Left cardiac atrium (tissue), 4 donors: ENCODE data around the gene YTHDF1. TPM values are rescaled to one million over a fixed set of nuclear protein-coding genes. Genes with fewer than 3 reads are reported as not detected.

Experiments
- ATAC-seq, 2 donors: fragments of 200-7000 bp; cut with Tn5 transposase; one replicate each; pipeline ENCODE4 v1.9.1; 2020; ENCODE audit warnings: mild to moderate bottlenecking in 2 of 2, moderate library complexity in 2 of 2
- DNase-seq: peaks from one replicate; pipeline ENCODE4 v3.0.0-alpha.2; 2020
- intact Hi-C, 2 donors: fragments of 100-400 bp; cut with DNase I; formaldehyde crosslinking; loops; one replicate each; pipeline versions ENCODE4 v1.14.1 to v1.15.1; 2022 to 2023
- microRNA-seq, 2 donors: library from miRNA; unstranded; fragments of <30 nt; microRNA quantifications; one replicate each; pipeline ENCODE4 v1.2.0, GENCODE V29; 2020
- total RNA-seq, 2 donors: library from RNA; stranded (reverse); fragmentation: NEBNext Ultra II Directional; extraction: Animal tissue kit (Norgen Biotek cat#: 25700); gene quantifications; one replicate each; pipeline ENCODE4 v1.2.1, GENCODE V29; 2021
- donor health status: DM: no; HTN: yes; CAD: no.
- donor health status: DM: no; HTN: yes; CAD: no; lungs with severe emphysema.
- donor health status: DM: yes; HTN: yes; CAD: no.
- donor health status: Dilated cardiomyopathy.

The YTHDF1 gene
- total RNA-seq, 2 donors from 2014 or later: 19.3 to 29.9 TPM

GRCh38 chr20:63153254-63154221 lies 62.4 kb downstream of the YTHDF1 start:
- no peak for DNase-seq
- ATAC-seq: no peak
- intact Hi-C loops: no loop called here

GRCh38 chr20:63152322-63153253 lies 63.3 kb downstream of the YTHDF1 start:
- DNase-seq (no peak), ATAC-seq (no peak)
- intact Hi-C loops: no loop called here

- ATAC-seq (no peak), DNase-seq (peak; percentile 32)
- intact Hi-C loops: no loop called here
Measured at GRCh38 chr20:63151554-63152321, 64.2 kb downstream of the YTHDF1 start.

- intact Hi-C loops: no loop called here
- no peak for DNase-seq
- no peak for ATAC-seq
Measured at GRCh38 chr20:63150911-63151531, 64.9 kb downstream of the YTHDF1 start.

- no peak for ATAC-seq
- DNase-seq: no peak
- intact Hi-C loops: no loop called here
Measured at GRCh38 chr20:63150391-63150898, 65.5 kb downstream of the YTHDF1 start.

GRCh38 chr20:63149531-63150192 lies 66.3 kb downstream of the YTHDF1 start:
- intact Hi-C loops: no loop called here
- DNase-seq: no peak
- ATAC-seq: peak in 1 of 2 donors; percentile 12

GRCh38 chr20:63148696-63149095 lies 67.2 kb downstream of the YTHDF1 start:
- intact Hi-C loops: no loop called here
- no peak for DNase-seq

GRCh38 chr20:63147532-63147931 lies 68.4 kb downstream of the YTHDF1 start:
- DNase-seq (no peak), ATAC-seq (no peak)
- intact Hi-C loops: no loop called here

More at GRCh38 chr20:63148696-63149095, 67.2 kb downstream of the YTHDF1 start:
- ATAC-seq: no peak

Small RNAs within 50 kb of the gene (microRNA-seq; reads per million reads assigned to microRNA genes)
- gene MIR124-3: 0 reads per million in 2 donors
- gene MIR3196: 0 reads per million in 2 donors

Other genes with a start within 250 kb of the YTHDF1 start
- not detected for gene BHLHE23, start 209.2 kb downstream of the YTHDF1 start, total RNA-seq
- under 1 TPM in 1 of 2 donors, not detected in 1; 0.94 TPM for gene BIRC7, start 19.8 kb upstream of the YTHDF1 start, total RNA-seq
- gene NKAIN4, start 38.3 kb upstream of the YTHDF1 start, total RNA-seq: not detected
- 10 to 100 TPM; 32.1 to 50.3 TPM for gene ARFGAP1, start 56.7 kb upstream of the YTHDF1 start, total RNA-seq
- not detected for gene COL20A1, start 77.1 kb upstream of the YTHDF1 start, total RNA-seq
- gene CHRNA4, start 145.2 kb upstream of the YTHDF1 start, total RNA-seq: under 1 TPM; 0.06 to 0.31 TPM